Muscle of back (tissue), 11 donors: ENCODE data around the gene CABP4. TPM values are rescaled to one million over a fixed set of nuclear protein-coding genes. Genes with fewer than 3 reads are reported as not detected.
A peak's percentile ranks its signal among the peaks of the same experiment; 100 is the strongest.

ENCODE experiments used
- DNase-seq, 3 donors: peaks; one replicate each; pipeline versions ENCODE4 v3.0.0 to v3.0.0-alpha.2; 2013
- polyA plus RNA-seq, 10 donors: library from polyadenylated mRNA; unstranded; fragments of 120-200 nt; gene quantifications; one replicate each; pipeline ENCODE4 v1.2.1, GENCODE V29; 2013; ENCODE audit not compliant: insufficient read length in 10 of 10

Gene CABP4
- polyA plus RNA-seq, 10 donors = 0.26 to 1.8 (median 0.94) TPM

DNA sequence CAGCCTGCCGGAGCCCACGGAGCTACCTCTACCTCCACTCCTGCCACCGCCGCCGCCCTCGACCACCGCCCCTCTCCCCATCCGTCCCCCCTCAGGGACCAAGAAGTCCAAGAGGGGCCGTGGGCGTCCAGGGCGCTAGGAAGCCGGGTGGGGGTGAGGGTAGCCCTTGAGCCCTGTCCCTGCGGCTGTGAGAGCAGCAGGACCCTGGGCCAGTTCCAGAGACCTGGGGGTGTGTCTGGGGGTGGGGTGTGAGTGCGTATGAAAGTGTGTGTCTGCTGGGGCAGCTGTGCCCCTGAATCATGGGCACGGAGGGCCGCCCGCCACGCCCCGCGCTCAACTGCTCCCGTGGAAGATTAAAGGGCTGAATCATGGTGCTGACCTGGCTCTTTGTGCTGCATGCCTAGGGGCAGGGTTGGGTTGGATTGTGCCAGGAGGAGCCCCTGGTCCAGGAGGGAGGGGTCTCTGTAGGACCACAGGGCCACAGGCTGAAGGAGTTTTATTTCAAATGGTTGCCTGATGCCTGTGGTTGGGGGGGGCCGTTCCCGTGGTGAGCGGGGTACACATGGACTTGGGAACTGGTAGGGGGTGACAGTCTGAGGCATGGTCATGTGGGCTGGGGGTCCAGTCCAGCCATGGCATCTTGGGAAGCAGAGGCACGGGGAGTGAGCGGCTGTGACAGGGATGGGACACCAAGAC, 20.0 kb upstream of the CABP4 start:
- DNase-seq = no peak

DNA sequence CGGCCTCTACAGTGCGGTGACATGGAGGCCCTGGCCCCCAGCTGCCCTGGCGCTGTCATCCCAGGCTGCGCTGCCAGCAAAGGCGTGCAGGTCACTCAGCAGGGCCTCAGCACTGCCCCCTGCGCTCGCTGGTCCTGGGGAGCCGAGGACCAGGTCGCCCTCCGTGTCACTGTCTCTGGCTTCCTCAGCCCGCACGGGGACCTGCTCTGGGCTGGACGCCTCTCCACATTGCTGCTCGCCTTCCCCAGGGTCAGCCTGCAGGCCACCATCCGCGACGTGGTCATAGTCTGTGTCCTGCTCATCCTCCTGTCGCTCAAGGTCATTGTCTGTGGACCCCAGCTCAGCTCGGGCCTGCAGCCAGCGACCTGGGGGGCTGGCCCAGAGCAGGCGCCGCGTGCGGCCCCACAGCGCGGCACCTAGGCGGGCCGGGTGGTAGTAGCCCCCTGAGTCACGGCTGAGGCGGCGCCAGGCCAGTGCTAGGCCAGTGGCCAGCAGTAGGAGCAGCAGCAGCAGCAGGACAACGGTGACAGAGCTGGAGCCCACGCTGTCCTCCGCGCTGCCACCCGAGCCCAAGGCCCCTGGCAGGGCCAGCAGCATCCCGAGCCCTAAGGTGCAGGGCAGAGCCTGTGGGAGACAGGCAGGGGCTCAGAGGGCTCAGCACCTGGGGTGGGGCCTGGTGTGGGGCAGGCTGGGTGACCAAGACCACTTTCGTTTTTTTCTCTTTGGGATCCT, 19.3 kb upstream of the CABP4 start:
- DNase-seq = no peak

DNA sequence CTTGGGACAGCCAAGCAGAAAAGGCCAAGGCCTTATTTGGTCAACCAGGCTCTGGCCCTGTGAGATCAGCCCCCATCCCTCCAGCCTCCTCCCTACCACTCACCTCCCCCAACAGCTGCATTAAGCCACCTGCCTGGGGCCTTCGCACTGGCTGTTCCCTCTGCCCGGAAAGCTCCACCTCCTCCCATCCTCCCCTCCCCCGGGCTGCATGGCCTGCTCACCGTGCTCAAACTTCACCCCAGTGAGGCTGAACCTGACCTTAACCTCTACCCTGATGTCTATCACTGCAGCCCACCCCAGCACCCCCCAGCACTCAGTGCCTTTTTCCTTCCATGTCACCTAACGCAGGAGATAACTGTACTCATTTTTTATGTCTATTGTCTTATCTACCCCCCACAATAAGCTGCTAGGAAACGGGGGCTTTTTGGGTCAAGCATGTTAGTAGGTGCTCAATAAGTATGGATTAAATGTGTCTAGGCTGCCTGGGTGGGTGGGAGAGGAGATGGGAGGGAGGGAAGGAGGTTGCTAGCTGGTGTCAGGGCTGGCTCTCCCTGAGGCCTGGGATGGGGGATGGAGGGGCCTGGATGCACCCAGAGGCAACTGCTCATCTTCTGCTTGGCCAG, 18.6 kb upstream of the CABP4 start:
- peak in 1 of 3 donors; percentile 37 for DNase-seq

DNA sequence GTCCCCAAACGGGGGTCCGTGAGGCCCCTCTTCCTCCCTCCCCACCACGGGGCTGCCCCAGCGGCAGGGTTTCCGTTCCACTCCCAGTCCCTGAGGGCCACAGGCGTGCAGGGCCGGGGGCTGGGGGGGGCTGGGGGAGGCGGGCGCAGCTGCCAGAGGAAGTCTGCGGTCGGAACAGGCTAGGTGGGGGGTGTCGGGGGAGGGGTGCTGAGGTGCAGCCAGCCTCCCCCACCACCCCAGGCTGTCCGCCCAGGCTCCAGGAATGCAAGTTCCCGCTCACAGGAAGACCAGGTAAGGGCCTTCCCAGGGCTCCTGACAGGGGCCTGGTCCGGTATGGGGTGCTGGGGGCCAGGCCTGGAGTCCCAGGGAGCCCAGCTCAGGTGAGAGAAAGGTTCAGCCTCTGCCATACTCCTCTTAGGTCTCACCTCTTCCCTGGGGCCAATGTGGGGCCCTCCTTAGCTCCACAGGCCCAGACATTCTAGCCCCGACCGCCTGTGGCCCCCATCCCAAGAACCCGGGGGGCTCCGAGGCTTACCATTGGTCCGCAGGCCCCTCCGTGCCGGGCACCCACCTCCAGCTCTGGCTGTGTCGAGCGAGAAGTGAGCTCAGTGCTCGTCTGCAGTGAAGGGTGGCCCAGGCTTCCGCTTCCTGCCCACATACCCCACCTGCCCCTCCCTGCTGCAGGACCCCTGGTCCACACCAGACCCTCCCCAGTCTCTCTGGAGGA, 17.9 kb upstream of the CABP4 start, which contains the start of gene PTPRCAP:
TSS of gene PTPRCAP (minus strand) at position 601 of the 727 bp plus-strand sequence. CDS start at position 538, 63 bp downstream.
- peak in 1 of 3 donors; percentile 21 for DNase-seq

DNA sequence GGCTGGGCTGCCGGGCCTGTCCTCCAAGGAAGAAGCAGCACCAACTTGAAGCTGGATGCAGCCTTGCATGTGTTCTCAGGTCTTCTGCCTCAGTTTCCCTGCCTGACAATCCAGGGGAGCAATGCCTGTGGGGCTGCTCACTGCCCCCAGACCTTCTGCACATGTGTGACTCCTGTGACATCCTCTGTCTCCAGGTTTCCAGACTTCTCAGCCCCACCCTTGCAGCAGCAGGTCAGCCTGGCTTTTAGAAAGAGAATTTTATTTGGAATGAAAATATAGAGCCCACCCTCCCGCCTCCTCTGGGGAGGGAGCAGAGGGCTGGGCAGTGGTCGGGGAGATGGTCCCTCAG, 17.4 kb upstream of the CABP4 start:
- no peak for DNase-seq

DNA sequence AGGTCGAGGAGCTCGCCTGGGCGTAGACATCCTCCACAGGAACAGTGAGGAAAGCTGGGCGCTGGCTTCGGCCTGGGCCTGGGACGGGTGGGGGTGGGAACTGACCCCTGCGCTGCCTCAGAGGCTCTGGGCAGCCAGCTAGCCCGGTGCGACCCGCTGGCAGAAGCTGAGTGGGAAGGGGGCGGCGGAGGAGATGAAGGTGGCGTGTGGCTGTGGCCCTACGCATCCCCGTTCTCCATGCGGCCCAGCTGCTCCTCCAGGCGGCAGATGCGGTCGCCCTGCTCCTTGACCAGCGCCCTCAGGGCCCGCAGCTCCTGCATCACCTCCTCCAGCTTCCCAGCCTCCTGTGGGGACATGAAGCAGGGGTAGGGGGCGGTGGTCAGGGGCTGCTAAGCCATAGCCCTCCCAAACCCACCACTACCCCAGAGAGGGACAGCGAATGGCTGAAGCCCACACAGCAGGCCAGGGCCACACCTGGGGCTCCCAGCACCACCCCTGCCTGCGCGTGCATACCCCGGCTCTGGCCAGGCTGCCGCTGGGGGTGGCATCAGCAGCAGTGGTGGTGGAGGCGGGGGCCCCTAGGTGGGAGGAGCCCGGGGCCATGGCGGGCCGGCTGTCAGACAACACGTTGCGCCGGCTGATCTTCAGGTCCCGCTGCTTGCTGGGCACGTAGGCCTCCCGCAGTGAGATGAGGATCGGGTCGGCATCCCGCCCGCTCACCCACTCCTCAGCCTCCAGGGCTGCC, 16.8 kb upstream of the CABP4 start:
- peak in 1 of 3 donors; percentile 22 for DNase-seq

DNA sequence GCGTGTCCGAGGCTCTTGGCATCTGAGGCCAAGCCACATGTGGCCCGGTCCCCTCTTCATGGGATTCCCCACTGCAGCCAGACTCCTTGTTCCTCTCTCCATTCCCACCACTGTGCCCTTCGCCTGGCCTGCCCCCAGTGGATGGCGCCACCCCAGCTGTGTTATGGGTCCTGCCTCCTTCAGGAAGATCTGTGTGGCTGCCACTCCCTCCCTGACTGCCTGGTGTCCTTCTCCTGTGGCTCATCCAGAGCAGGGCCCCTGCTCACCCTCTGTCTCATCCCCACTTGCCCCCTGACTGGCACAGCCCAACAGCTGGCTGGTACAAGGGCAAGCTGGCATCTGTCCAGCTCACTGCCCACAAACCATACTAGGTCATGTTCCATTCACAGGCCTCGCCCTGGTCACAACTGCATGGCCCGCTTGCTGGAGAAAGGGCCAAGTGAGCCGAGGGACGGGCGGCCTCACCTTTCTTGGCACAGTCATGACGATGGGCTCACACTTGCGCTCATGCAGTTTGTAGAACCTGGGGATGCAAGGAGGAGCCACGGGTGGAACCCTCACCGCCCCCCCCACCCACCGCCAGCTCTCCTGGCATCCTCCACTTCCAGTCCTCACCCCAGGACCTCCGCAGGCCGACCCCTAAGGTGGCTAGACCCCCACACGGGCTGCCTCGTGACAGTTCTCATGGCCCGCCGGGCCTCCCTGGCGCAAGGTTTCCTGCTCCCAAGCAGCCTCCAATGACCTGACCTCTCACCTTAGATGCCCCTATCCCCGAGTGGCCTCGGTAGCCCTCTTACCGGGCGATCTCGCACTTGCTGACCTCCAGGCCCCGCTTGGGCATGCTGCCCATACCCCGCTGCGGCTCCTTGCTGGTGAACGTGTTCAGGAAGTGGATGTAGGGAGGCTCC, 15.6 kb upstream of the CABP4 start:
- DNase-seq = peak in 1 of 3 donors; percentile 34

DNA sequence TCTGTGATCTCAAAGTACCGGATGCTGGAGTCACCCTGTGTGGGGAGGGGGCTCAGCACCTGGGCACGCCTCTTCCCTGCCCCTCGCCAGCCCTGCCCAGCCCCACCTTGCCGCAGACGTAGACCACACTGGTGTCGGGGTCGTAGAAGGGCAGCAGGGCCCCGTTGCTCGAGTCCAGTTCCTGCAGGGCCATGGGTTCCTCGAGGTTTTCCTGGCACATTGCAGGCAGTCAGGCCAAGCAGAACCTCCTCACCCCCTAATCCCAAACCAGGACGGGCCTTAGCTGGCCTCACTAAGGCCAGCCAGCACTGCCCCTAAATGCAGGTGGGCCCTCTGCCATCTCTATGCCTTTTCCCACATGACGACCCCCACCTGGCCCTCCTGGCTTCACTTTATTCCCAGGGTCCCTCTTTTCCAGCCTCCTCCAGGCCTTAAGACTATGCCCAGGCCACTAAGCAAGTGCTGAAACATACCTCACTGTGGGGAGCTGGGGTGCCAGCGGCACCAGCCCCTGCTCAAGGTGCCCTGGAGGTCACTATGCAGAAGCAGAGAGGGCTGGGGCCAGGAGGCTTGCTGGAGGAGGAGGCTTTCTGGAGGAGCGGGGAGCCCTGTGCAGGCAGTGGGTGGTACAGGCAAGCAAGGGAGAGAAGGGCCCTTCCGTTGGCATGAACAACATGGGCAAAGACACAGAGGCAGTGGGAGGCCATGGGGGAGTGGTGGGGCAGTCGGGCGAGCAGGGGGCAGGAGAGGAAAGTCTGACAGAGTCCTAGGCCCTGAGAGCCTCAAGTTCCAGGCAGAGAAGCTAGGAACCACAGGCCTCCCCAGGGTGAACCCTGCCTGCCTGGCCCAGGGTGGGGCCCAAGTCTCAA, 14.7 kb upstream of the CABP4 start:
- DNase-seq = no peak

DNA sequence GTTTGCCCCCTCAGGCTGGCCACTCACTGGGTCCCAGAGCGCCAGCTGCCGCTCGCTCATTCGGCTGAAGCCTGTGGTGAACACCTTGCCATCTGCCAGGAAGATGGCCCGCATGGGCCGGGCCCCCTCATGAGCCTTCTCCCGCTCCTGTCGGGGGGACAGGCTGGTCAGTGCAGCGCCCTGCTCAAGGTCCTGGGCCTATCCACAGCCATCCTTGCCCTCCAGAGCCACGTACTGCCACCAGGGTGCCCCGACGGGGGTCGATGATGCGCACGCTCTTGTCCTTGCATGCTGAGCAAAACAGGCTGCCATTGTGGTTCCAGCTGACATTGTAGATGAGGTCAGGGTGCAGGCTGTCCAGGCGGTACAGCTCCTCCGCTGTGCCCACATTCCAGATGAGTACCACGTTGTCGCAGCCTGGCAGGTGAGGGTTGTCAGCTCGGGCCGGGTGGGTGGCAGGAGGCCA, 14.0 kb upstream of the CABP4 start:
- DNase-seq = no peak

DNA sequence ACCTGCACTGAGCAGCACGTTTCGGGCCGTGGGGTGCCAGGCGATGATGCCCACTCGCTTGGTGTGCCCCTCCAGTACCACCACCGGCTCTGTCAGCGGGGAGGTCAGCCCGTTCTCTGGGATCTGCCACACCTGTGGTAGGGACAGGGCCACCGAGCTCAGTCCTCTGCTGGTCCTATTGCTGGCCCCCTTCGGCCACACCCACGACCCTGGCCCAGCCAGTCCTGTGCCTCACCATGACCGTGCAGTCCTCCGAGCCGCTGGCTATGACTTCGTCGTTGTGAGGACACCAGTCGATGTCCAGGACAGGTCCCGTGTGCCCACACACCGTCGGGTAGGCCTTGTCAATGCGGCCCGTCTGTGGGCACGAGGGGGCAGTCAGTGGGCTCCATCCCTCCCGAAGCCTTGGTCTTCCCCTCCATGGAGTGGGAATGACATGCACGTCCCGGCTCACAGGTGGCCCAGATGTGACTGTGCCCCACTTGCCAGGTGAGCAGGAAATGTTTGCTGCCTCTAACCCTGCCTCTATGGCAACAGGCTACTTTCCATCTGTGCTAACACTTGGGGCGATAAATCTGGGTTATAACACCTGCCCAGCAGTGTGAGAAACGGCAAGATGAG, 13.3 kb upstream of the CABP4 start:
- no peak for DNase-seq

DNA sequence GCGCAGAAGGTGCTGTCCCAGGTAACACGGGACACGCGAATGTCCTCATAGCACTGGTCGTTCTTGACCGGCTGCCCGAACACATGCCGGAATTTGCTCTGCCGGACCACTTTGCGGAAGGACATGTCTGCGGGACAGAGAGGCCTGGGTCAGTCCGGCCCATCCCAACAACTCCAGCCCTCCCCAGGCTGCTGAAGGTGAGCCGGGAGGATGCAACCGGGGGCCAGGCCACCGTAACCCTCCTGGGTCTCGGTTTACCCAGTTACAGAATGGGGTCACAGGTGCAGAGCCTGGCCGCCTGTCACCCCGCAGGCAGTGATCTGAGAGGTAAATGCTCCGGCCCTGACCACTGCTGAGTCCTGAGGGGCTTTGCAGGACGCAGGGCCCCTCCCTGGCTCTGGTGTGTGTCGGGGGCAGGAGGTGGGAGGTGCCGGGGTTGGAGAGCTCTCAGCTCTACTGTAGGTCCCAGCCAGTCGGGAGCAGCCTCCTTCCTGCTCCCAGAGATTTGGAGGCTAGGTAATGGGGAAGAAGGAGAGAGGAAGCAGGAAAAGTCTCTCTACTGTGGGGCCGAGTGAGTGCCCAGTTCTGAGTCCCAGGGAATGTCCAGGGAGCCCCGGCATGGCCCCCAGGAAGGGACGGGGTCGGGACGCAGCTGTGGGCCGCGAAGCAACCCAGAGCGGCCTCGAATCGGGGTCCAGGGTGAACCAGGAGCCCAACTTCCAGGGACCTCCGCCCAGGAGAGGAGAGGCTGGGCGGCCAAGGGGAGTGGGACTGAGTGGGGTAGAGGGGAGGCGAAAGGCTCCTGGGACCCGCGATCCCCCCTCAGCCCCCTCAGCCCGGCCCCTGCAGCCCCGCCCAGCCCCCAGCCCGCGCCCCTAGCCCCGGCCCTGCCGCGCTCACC, 12.4 kb upstream of the CABP4 start:
- peak in 1 of 3 donors; percentile 37 for DNase-seq

DNA sequence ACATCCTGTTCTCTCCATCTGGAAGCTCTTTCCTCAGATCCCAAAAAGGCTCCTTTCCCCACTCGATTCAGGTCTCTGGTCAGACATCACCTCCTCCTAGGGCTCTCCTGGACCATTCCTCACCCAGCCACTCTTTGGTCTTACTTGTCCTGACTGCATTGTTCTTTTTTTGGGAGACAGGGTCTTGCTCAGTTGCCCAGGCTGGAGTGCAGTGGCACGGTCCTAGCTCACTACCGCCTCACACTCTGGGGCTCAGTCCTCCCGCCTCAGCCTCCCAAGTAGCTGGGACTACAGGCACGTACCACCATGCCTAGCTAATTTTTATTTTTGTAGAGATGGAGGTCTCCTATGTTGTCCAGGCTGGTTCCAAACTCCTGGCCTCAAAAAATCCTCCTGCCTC, 9.6 kb upstream of the CABP4 start:
- DNase-seq = no peak

DNA sequence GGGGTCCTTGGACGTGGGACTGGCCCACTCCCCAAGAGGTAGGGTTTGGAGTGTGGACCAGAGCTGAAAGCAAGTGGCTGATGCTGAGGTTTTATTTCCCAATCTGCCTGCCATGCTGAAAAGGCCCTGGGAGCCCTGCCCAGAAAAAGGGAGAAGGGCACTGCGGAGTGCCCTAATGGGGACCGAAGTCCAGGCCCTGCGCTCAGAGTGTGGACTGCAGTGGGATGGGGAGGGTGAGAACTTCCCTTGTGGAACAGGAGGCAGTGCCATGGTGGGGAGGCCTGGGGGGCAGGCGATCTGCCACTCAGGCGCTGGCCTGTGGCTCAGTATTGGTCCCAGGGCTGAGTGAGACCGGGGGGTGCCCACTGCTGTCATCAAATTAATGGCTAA, 6.9 kb upstream of the CABP4 start:
- no peak for DNase-seq

DNA sequence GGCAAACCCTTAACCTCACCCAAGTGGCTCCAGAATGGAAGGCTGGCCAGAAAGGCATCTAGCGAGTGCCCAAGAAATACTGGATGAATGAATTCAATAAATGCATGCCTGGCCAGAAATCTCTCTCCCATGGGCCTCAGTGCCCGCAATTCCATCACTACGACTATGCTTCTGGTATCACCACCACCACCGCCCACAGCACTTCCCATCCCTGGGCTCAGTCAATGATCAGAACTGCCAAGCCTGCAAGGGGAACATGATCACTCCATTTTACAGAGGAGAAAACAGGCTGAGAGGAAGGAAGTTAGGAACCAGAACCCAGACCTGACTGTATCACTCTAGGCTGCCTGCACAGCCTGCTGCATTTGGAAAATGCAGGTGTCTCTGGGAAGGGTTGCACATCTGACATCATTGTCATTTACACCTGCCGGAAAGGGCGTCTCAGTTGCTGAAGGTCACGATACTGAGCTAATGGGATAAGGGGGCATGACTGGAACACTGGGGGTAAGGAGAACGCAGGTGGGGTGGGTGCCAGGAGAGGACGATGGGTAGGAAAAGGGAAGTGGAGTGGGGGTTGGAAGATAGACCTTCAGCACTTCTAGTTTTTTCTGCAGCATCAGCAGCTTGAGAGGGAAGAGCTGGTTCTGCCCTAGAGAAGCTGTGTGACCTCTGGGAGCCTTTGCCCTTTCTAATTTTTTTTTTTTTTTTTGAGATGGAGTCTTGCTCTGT, 5.9 kb upstream of the CABP4 start:
- no peak for DNase-seq

DNA sequence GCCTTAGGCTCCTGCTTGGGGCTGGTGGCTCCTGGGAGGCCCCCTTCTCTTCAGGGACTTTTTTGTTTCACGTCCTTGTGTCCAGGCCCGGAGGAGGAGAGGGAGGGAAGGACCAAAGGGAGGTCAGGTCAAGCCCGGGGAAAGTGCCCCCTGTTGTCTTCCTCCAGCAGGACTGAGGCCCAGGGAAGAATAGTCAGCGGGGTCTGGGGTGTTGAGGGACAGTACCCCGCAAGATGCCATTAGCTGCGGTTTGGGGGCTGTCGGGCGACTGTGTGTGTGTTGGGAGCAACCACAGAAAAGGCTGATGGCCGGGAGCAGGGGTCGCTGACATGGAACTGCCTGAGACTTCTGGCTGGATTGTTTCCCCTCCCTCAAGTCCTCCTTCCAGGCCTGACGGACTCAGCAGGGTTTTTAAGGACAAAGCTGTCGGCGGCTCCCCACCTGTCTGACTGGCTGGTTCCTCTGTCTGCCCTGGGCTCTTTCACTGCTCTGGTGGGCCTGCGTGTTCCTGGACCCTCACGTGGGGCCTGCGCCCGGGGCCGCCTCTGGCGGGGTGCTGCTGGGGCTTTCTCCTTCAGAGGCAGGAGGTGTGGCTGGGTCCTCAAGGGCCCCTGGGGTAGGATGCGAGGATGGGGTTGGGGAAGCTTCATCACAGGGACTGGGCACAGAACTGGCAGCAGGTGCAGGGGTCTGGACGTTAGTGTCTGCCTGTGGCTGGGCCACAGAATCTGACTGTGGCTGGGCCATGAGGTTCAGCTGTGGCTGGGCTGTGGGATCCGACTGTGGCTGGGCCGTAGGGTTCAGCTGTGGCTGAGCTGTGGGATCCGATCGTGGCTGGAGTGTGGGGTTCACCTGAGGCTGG, 4.1 kb upstream of the CABP4 start:
- DNase-seq = no peak

DNA sequence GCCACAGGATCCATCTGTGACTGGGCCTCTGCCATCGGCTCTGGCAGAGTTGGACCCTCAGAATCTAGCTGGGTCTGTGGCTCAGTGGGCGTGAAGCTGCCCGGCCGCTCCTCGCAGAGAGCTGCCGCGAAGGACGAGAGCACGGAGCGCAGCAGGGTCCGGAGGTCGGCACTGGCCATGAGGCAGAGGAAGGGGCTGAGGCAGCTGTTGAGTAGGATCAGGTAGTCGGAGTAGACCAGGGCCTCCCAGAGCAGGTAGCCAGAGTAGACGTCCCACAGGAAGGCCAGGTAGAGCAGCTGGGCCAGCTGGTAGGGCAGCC, 3.5 kb upstream of the CABP4 start:
- no peak for DNase-seq
